ENCODE results near the gene SPINK13.

Gene SPINK13

GRCh38 chr5:148268566-148268965, at the start of gene SPINK13:
SPINK13 (plus strand) TSS chr5:148268794; CDS start chr5:148270073, 1,279 bp downstream.
- H3K4me3 ChIP-seq (ENCODE audit: low read depth, low read length): no peak within 1 kb of the TSS
- no peak for DNase-seq (ENCODE audit: low read depth)
- TF ChIP-seq, protein P1, sequence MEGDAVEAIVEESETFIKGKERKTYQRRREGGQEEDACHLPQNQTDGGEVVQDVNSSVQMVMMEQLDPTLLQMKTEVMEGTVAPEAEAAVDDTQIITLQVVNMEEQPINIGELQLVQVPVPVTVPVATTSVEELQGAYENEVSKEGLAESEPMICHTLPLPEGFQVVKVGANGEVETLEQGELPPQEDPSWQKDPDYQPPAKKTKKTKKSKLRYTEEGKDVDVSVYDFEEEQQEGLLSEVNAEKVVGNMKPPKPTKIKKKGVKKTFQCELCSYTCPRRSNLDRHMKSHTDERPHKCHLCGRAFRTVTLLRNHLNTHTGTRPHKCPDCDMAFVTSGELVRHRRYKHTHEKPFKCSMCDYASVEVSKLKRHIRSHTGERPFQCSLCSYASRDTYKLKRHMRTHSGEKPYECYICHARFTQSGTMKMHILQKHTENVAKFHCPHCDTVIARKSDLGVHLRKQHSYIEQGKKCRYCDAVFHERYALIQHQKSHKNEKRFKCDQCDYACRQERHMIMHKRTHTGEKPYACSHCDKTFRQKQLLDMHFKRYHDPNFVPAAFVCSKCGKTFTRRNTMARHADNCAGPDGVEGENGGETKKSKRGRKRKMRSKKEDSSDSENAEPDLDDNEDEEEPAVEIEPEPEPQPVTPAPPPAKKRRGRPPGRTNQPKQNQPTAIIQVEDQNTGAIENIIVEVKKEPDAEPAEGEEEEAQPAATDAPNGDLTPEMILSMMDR (IDR thresholded peaks at IDR 0.05; ENCODE audit: insufficient read depth, low read depth, low read length, missing control alignments): no peak

DNA sequence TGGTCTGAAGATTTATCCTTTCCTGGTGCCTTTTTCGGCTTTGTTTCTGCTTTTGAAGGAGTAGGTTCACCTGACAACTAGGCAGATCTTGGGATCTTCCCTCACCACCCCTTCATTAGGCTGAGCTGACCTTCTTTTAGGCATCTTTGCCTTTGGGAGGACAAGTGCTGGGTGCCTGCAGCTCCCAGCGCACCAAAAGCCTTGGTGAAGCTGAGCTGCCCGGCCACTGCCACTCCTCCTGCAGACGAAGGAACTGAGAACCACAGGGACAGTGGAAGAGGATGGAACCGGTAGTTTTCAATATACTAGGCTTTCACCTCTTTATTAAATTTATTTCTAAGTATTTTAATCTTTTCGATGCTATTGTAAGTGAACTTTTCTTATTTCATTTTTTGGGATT, 47.1 kb upstream of the SPINK13 start:
- H3K4me3 ChIP-seq (ENCODE audit: low read depth, low read length): no peak overlapping the region
- DNase-seq (ENCODE audit: low read depth): no peak
- TF ChIP-seq, protein P1 (IDR thresholded peaks at IDR 0.05; ENCODE audit: insufficient read depth, low read depth, low read length, missing control alignments): no peak

DNA sequence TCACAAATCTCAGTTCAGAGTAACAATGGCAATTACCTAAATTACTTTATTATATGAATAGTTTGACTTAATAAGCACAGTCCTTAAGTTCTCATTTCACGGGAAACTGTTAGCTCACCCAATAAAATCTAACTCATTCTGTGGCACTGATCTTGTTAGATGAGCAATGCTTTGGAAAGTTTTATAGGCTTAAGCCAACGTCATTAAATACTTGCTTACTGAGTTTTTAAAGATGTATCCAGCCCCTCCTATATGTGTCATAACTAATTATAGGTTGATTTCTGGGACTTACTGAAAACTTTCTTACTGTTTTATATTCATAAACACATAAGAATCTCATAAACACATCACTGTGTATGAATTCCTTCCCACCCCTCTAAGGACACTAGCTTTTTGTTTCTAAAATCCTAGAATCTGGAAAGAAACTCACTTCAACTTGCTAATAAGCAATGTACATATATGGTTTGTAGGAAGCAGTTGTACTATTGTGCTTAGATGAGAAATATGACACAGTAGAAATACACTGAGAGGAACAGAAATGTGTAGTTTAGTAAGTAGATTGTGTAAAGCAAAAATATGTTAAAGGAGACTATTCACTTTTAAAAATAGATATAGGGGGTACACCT, 44.4 kb upstream of the SPINK13 start:
- TF ChIP-seq, protein P1 (IDR thresholded peaks at IDR 0.05; ENCODE audit: insufficient read depth, low read depth, low read length, missing control alignments): no peak
- no peak for DNase-seq (ENCODE audit: low read depth)
- no peak overlapping the region for H3K4me3 ChIP-seq (ENCODE audit: low read depth, low read length)

- H3K4me3 ChIP-seq (ENCODE audit: low read depth, low read length): no peak overlapping the region
- DNase-seq (ENCODE audit: low read depth): no peak
- TF ChIP-seq, protein P1 (IDR thresholded peaks at IDR 0.05; ENCODE audit: insufficient read depth, low read depth, low read length, missing control alignments): no peak
These were observed 40.1 kb upstream of the SPINK13 start for GRCh38 chr5:148228392-148228984.

- no peak for DNase-seq (ENCODE audit: low read depth)
- TF ChIP-seq, protein P1 (IDR thresholded peaks at IDR 0.05; ENCODE audit: insufficient read depth, low read depth, low read length, missing control alignments): no peak
- no peak overlapping the region for H3K4me3 ChIP-seq (ENCODE audit: low read depth, low read length)
These were observed 38.8 kb upstream of the SPINK13 start for GRCh38 chr5:148229840-148230239.

DNA sequence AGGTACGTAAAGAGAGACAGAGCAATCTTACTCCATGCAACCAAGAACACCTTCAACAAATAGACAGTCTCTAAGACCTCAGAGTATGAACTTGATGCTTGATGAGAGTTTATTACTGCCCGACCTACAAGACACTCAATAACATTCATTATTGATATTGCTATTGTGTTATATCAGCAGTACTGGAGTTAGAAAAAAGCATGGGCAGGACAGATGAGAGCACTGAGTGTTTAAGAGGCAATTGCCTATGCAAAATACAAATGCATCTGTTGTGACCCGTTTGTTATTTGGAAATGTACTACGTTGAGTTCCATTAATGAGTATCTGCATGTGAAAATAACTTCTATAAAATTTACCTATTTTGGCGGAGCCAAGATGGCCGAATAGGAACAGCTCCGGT, 38.4 kb upstream of the SPINK13 start:
- DNase-seq (ENCODE audit: low read depth): no peak
- H3K4me3 ChIP-seq (ENCODE audit: low read depth, low read length): no peak overlapping the region
- TF ChIP-seq, protein P1 (IDR thresholded peaks at IDR 0.05; ENCODE audit: insufficient read depth, low read depth, low read length, missing control alignments): no peak
